ENCODE data around the gene SLC11A1. TPM values are rescaled to one million over a fixed set of nuclear protein-coding genes. Genes with fewer than 3 reads are reported as not detected.

Gene SLC11A1
- total and polyA plus RNA-seq, 3 donors from 2014 or later: 2.8 to 32.3 (median 12.7) TPM

- no peak overlapping the region for H3K4me3 ChIP-seq
- peak; percentile 70 for DNase-seq
- peak overlapping the region; percentile 39 to 44 for H3K27ac ChIP-seq
- intact Hi-C loops (cut with DNase I; ENCODE audit: low total_unique reads): no loop called here
- no peaks in the 10 kb centered on the region for H3K27me3 ChIP-seq
- H3K9me3 ChIP-seq: no peaks in the 10 kb centered on the region
- H3K4me1 ChIP-seq: peaks cover 12% of the 10 kb centered on the region
- H3K36me3 ChIP-seq (ENCODE audit: low read depth, missing control alignments): no peaks in the 10 kb centered on the region
- TF ChIP-seq CTCF (IDR thresholded peaks at IDR 0.05): no peak
- no peak for TF ChIP-seq POLR2A (IDR thresholded peaks at IDR 0.05)
- 50 to 66% methylated on average over 17 to 20 of the region's 20 CpGs for WGBS, 2 donors
Observed at GRCh38 chr2:218354850-218355443, 27.1 kb upstream of the SLC11A1 start.

- WGBS, 2 donors: 60 to 61% methylated on average over 17 of the region's 17 CpGs
- Histone ChIP-seq H3K36me3 (ENCODE audit: low read depth, missing control alignments) (no peaks in the 10 kb centered on the region), H3K4me1 (peaks cover 12% of the 10 kb centered on the region), H3K27ac (no peak overlapping the region), H3K9me3 (no peaks in the 10 kb centered on the region), H3K27me3 (no peaks in the 10 kb centered on the region), H3K4me3 (no peak overlapping the region)
- no peak for DNase-seq
- TF ChIP-seq POLR2A (IDR thresholded peaks at IDR 0.05) (no peak), CTCF (IDR thresholded peaks at IDR 0.05) (no peak)
- intact Hi-C loops (cut with DNase I; ENCODE audit: low total_unique reads): no loop called here
Observed at GRCh38 chr2:218357236-218358177, 24.6 kb upstream of the SLC11A1 start.

GRCh38 chr2:218360453-218360852 is 21.6 kb upstream of the SLC11A1 start:
- H3K27ac ChIP-seq: no peak overlapping the region
- peaks cover 12% of the 10 kb centered on the region for H3K4me1 ChIP-seq
- H3K27me3 ChIP-seq: no peaks in the 10 kb centered on the region
- DNase-seq: peak; percentile 32
- TF ChIP-seq POLR2A (IDR thresholded peaks at IDR 0.05) (no peak), CTCF (IDR thresholded peaks at IDR 0.05) (no peak)
- intact Hi-C loops (cut with DNase I; ENCODE audit: low total_unique reads): no loop called here
- no peaks in the 10 kb centered on the region for H3K9me3 ChIP-seq
- WGBS, 2 donors: 52 to 68% methylated on average over 4 of the region's 4 CpGs
- H3K36me3 ChIP-seq (ENCODE audit: low read depth, missing control alignments): no peaks in the 10 kb centered on the region
- no peak overlapping the region for H3K4me3 ChIP-seq

GRCh38 chr2:218362606-218363005 is 19.5 kb upstream of the SLC11A1 start:
- intact Hi-C loops (cut with DNase I; ENCODE audit: low total_unique reads): no loop called here
- no peak for TF ChIP-seq POLR2A (IDR thresholded peaks at IDR 0.05)
- no peak for TF ChIP-seq CTCF (IDR thresholded peaks at IDR 0.05)
- Histone ChIP-seq H3K4me3 (no peak overlapping the region), H3K4me1 (no peaks in the 10 kb centered on the region), H3K27ac (no peak overlapping the region), H3K27me3 (no peaks in the 10 kb centered on the region), H3K9me3 (no peaks in the 10 kb centered on the region), H3K36me3 (ENCODE audit: low read depth, missing control alignments) (no peaks in the 10 kb centered on the region)
- WGBS, 2 donors: 86 to 94% methylated on average over 8 of the region's 8 CpGs
- no peak for DNase-seq
